Suprapubic skin (tissue), 4 donors: ENCODE data around the gene DGLUCY. TPM values are rescaled to one million over a fixed set of nuclear protein-coding genes. Genes with fewer than 3 reads are reported as not detected.

Source experiments
- DNase-seq, 2 donors: peaks; one replicate each; pipeline ENCODE4 v3.0.0-alpha.2; 2019; ENCODE audit warnings: low spot score in 2 of 2
- H3K27ac ChIP-seq: fragments of 200-600 bp; sonication (generic); one replicate; pipeline ENCODE4 v1.5.1; 2019
- H3K27me3 ChIP-seq: fragments of 200-600 bp; sonication (generic); one replicate; pipeline ENCODE4 v1.5.1; 2019
- H3K36me3 ChIP-seq: fragments of 200-600 bp; sonication (generic); one replicate; pipeline ENCODE4 v1.5.1; 2019
- H3K4me1 ChIP-seq: fragments of 200-600 bp; sonication (generic); one replicate; pipeline ENCODE4 v1.5.1; 2019
- H3K4me3 ChIP-seq: fragments of 200-600 bp; sonication (generic); one replicate; pipeline ENCODE4 v1.5.1; 2019; ENCODE audit warnings: mild to moderate bottlenecking
- H3K9me3 ChIP-seq: fragments of 200-600 bp; sonication (generic); one replicate; pipeline ENCODE4 v1.5.1; 2019
- EP300 ChIP-seq: sonication (generic); formaldehyde crosslinking; IDR thresholded peaks from one replicate; pipeline ENCODE4 v1.6.1; 2017; ENCODE audit warnings: antibody characterized with exemption
- POLR2A ChIP-seq, 2 donors: fragments of 450-650 bp; IDR thresholded peaks; one replicate each; pipeline ENCODE4 v1.6.1; 2017; ENCODE audit warnings: antibody characterized with exemption in 2 of 2, mild to moderate bottlenecking in 2 of 2, moderate library complexity in 2 of 2
- POLR2AphosphoS5 ChIP-seq, 3 donors: sonication (generic); formaldehyde crosslinking; IDR thresholded peaks; one replicate each; pipeline ENCODE4 v1.6.1; 2017; ENCODE audit warnings: antibody characterized with exemption in 3 of 3
- WGBS: methylation state at CpG from one replicate; pipeline ENCODE4 v1.1.5; 2018; 5-methylcytosine and 5-hydroxymethylcytosine counted together
- total RNA-seq, 4 donors: library from RNA; depleted of rRNA; stranded (reverse); fragments of >200 nt; gene quantifications; one replicate each; pipeline ENCODE4 v1.1.0, GENCODE V29; 2016
- TF ChIP-seq, protein P1 (sequence below), 2 donors: fragments of 200-600 bp in 1 of 2; fragments of 450-650 bp in 1 of 2; sonication (generic) in 1 of 2; IDR thresholded peaks; one replicate each; pipeline ENCODE4 v1.5.1; 2016 to 2019; ENCODE audit warnings: antibody characterized with exemption in 2 of 2, mild to moderate bottlenecking in 1 of 2, moderate library complexity in 1 of 2

DGLUCY gene
- total RNA-seq, 4 donors from 2014 or later, result 54.0 to 94.9 (median 69.3) TPM

GRCh38 chr14:91270619-91271018, 156.7 kb downstream of the DGLUCY start:
- Histone ChIP-seq H3K27ac (no peak overlapping the region), H3K4me3 (no peak overlapping the region), H3K4me1 (peaks cover 14% of the 10 kb centered on the region), H3K9me3 (no peaks in the 10 kb centered on the region), H3K36me3 (no peaks in the 10 kb centered on the region), H3K27me3 (no peaks in the 10 kb centered on the region)
- DNase-seq, result no peak
- no peak for TF ChIP-seq EP300
- TF ChIP-seq POLR2AphosphoS5 (IDR thresholded peaks at IDR 0.05), result no peak
- TF ChIP-seq POLR2A (IDR thresholded peaks at IDR 0.05), result no peak
- TF ChIP-seq, protein P1, sequence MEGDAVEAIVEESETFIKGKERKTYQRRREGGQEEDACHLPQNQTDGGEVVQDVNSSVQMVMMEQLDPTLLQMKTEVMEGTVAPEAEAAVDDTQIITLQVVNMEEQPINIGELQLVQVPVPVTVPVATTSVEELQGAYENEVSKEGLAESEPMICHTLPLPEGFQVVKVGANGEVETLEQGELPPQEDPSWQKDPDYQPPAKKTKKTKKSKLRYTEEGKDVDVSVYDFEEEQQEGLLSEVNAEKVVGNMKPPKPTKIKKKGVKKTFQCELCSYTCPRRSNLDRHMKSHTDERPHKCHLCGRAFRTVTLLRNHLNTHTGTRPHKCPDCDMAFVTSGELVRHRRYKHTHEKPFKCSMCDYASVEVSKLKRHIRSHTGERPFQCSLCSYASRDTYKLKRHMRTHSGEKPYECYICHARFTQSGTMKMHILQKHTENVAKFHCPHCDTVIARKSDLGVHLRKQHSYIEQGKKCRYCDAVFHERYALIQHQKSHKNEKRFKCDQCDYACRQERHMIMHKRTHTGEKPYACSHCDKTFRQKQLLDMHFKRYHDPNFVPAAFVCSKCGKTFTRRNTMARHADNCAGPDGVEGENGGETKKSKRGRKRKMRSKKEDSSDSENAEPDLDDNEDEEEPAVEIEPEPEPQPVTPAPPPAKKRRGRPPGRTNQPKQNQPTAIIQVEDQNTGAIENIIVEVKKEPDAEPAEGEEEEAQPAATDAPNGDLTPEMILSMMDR (IDR thresholded peaks at IDR 0.05), result no peak
- 61% methylated on average over 5 of the region's 8 CpGs for WGBS

GRCh38 chr14:91271639-91272038, 157.8 kb downstream of the DGLUCY start:
- peaks cover under 1% of the 10 kb centered on the region for H3K36me3 ChIP-seq
- TF ChIP-seq POLR2AphosphoS5 (IDR thresholded peaks at IDR 0.05) (no peak), EP300 (no peak), POLR2A (IDR thresholded peaks at IDR 0.05) (no peak)
- TF ChIP-seq, protein P1 (IDR thresholded peaks at IDR 0.05), result no peak
- no peak for DNase-seq
- no peak overlapping the region for H3K4me3 ChIP-seq
- peaks cover 11% of the 10 kb centered on the region for H3K4me1 ChIP-seq
- no peaks in the 10 kb centered on the region for H3K27me3 ChIP-seq
- H3K9me3 ChIP-seq, result no peaks in the 10 kb centered on the region
- WGBS, result 87% methylated on average over 9 of the region's 9 CpGs
- no peak overlapping the region for H3K27ac ChIP-seq

- TF ChIP-seq, protein P1 (IDR thresholded peaks at IDR 0.05), result no peak
- TF ChIP-seq EP300 (no peak), POLR2AphosphoS5 (IDR thresholded peaks at IDR 0.05) (no peak), POLR2A (IDR thresholded peaks at IDR 0.05) (no peak)
- Histone ChIP-seq H3K27ac (no peak overlapping the region), H3K9me3 (no peaks in the 10 kb centered on the region), H3K4me1 (peaks cover 11% of the 10 kb centered on the region), H3K36me3 (peaks cover 9% of the 10 kb centered on the region), H3K27me3 (no peaks in the 10 kb centered on the region), H3K4me3 (no peak overlapping the region)
- 91% methylated on average over 30 of the region's 43 CpGs for WGBS
- no peak for DNase-seq
Measured at GRCh38 chr14:91272341-91273272, 158.7 kb downstream of the DGLUCY start.

DNA sequence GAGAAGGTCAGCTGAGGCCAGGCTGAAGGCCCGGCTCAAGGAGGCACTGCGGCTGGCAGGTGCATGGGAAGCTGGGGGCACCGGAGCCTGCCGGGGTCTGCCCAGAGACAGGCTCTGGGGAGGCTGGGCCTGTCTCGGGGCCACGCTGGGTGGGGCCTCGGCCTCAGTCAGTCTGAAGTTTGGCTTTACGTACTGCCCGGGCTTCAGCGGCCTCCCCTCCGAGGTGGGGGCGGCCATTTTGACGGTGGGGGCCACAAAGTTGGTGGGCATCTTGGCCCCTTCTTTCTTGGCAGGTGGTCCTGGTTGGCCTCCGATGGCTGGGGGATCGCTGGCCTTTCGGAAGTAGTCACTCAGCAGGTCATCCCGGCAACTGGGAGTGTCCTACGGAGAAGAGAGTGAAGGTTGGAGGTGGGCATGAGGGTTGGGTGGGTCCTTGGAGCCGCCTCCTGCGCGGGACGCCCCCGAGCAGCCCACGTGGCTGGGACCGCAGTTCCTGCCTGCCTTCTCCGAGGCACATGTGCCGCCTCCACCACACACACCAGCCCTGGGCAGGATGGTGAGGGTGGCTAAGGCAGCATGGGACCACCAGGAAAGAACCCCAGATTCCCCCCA, 159.5 kb downstream of the DGLUCY start:
- no peaks in the 10 kb centered on the region for H3K9me3 ChIP-seq
- peaks cover 16% of the 10 kb centered on the region for H3K36me3 ChIP-seq
- no peak overlapping the region for H3K4me3 ChIP-seq
- 98% methylated on average over 13 of the region's 27 CpGs for WGBS
- no peak for TF ChIP-seq POLR2A (IDR thresholded peaks at IDR 0.05)
- TF ChIP-seq POLR2AphosphoS5 (IDR thresholded peaks at IDR 0.05), result no peak
- TF ChIP-seq, protein P1 (IDR thresholded peaks at IDR 0.05), result no peak
- TF ChIP-seq EP300, result no peak
- peaks cover 11% of the 10 kb centered on the region for H3K4me1 ChIP-seq
- H3K27ac ChIP-seq, result no peak overlapping the region
- DNase-seq, result no peak
- H3K27me3 ChIP-seq, result no peaks in the 10 kb centered on the region

- no peaks in the 10 kb centered on the region for H3K9me3 ChIP-seq
- no peak overlapping the region for H3K4me3 ChIP-seq
- H3K27me3 ChIP-seq, result no peaks in the 10 kb centered on the region
- TF ChIP-seq POLR2A (IDR thresholded peaks at IDR 0.05) (no peak), POLR2AphosphoS5 (IDR thresholded peaks at IDR 0.05) (no peak), EP300 (no peak)
- TF ChIP-seq, protein P1 (IDR thresholded peaks at IDR 0.05), result no peak
- no peak overlapping the region for H3K27ac ChIP-seq
- WGBS, result 94% methylated on average over 13 of the region's 13 CpGs
- H3K36me3 ChIP-seq, result peaks cover 17% of the 10 kb centered on the region
- peaks cover 11% of the 10 kb centered on the region for H3K4me1 ChIP-seq
- DNase-seq, result no peak
Measured at GRCh38 chr14:91273885-91274273, 160.0 kb downstream of the DGLUCY start.
